ENCODE measurements around the gene HNRNPC. TPM values are rescaled to one million over a fixed set of nuclear protein-coding genes. Genes with fewer than 3 reads are reported as not detected.
"Not testable (repeated sequence)": the region's sequence is repeated elsewhere in the genome, so short reads cannot be mapped to it uniquely, and the experiment has no call there.

Gene HNRNPC
- polyA plus RNA-seq, 1 donor (not counting 4 experiments of a cell fraction or from before 2014, with no cell fraction given) = 871 TPM

- Histone ChIP-seq H3K4me1 (ENCODE audit: control insufficient read depth, extremely low read depth, insufficient read depth, low read length) (peaks cover 8% of the 10 kb centered on the region), H2AFZ (ENCODE audit: control insufficient read depth, low read length) (no peak overlapping the region), H3K36me3 (ENCODE audit: control insufficient read depth in 2 of 2, extremely low read depth in 1 of 2, insufficient read depth in 2 of 2, low read length in 2 of 2) (no peaks in the 10 kb centered on the region), H3K4me2 (ENCODE audit: control insufficient read depth, extremely low read depth, insufficient read depth, low read depth, low read length) (no peak overlapping the region), H3K9me3 (ENCODE audit: control insufficient read depth, low read depth, low read length) (no peaks in the 10 kb centered on the region), H3K27me3 (ENCODE audit: control insufficient read depth, extremely low read depth, insufficient read depth, low read length) (no peaks in the 10 kb centered on the region), H3K27ac (ENCODE audit: control insufficient read depth, insufficient read depth, low read length) (no peak overlapping the region), H3K4me3 (ENCODE audit: control insufficient read depth in 2 of 3, extremely low read depth in 1 of 3, insufficient read depth in 2 of 3, low read depth in 1 of 3, low read length in 3 of 3) (no peak overlapping the region), H3K9ac (ENCODE audit: control insufficient read depth, extremely low read depth, insufficient read depth, low read length) (no peak overlapping the region), H3K79me2 (ENCODE audit: control insufficient read depth, insufficient read depth, low read length) (no peaks in the 10 kb centered on the region), H3K9me1 (ENCODE audit: control insufficient read depth, extremely low read depth, insufficient read depth, low read length) (no peaks in the 10 kb centered on the region), H4K20me1 (ENCODE audit: control insufficient read depth, extremely low read depth, insufficient read depth, low read length) (no peaks in the 10 kb centered on the region)
- dilution Hi-C loops (cut with MboI; ENCODE audit: extremely low pct_ligation_motif_present, low sequenced_read_pairs) = no loop called here
- FAIRE-seq = no peak
- TF ChIP-seq, protein P1, sequence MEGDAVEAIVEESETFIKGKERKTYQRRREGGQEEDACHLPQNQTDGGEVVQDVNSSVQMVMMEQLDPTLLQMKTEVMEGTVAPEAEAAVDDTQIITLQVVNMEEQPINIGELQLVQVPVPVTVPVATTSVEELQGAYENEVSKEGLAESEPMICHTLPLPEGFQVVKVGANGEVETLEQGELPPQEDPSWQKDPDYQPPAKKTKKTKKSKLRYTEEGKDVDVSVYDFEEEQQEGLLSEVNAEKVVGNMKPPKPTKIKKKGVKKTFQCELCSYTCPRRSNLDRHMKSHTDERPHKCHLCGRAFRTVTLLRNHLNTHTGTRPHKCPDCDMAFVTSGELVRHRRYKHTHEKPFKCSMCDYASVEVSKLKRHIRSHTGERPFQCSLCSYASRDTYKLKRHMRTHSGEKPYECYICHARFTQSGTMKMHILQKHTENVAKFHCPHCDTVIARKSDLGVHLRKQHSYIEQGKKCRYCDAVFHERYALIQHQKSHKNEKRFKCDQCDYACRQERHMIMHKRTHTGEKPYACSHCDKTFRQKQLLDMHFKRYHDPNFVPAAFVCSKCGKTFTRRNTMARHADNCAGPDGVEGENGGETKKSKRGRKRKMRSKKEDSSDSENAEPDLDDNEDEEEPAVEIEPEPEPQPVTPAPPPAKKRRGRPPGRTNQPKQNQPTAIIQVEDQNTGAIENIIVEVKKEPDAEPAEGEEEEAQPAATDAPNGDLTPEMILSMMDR (optimal IDR thresholded peaks at IDR 0.05 in 1 of 3, IDR thresholded peaks at IDR 0.05 in 1 of 3, conservative IDR thresholded peaks at IDR 0.05 in 1 of 3; ENCODE audit: extremely low read depth in 1 of 3, insufficient read depth in 2 of 3, low read length in 3 of 3) = no peak
- no peak for TF ChIP-seq EZH2 (IDR thresholded peaks at IDR 0.05; ENCODE audit: low read length)
- DNase-seq (ENCODE audit: low read depth, low spot score) = no peak
Measured at GRCh38 chr14:21307637-21308036, 38.4 kb upstream of the HNRNPC start.

DNA sequence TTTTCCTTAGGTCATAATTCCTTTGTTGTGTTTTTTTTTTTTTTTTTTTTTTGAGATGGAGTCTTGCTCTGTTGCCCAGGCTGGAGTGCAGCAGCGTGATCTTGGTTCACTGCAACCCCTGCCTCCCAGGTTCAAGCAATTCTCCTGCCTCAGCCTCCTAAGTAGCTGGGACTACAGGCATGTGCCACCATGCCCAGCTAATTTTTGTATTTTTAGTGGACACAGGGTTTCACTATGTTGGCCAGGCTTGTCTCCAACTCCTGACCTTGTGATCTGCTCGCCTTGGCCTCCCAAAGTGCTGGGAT lies 33.5 kb upstream of the HNRNPC start:
- H3K27me3 ChIP-seq (ENCODE audit: control insufficient read depth, extremely low read depth, insufficient read depth, low read length); dilution Hi-C loops (cut with MboI; ENCODE audit: extremely low pct_ligation_motif_present, low sequenced_read_pairs); FAIRE-seq; H3K9ac ChIP-seq (ENCODE audit: control insufficient read depth, extremely low read depth, insufficient read depth, low read length); DNase-seq (ENCODE audit: low read depth, low spot score); H3K9me3 ChIP-seq (ENCODE audit: control insufficient read depth, low read depth, low read length); H3K4me1 ChIP-seq (ENCODE audit: control insufficient read depth, extremely low read depth, insufficient read depth, low read length); H4K20me1 ChIP-seq (ENCODE audit: control insufficient read depth, extremely low read depth, insufficient read depth, low read length); H2AFZ ChIP-seq (ENCODE audit: control insufficient read depth, low read length); H3K36me3 ChIP-seq (ENCODE audit: control insufficient read depth in 2 of 2, extremely low read depth in 1 of 2, insufficient read depth in 2 of 2, low read length in 2 of 2); H3K27ac ChIP-seq (ENCODE audit: control insufficient read depth, insufficient read depth, low read length); H3K4me3 ChIP-seq (ENCODE audit: control insufficient read depth in 2 of 3, extremely low read depth in 1 of 3, insufficient read depth in 2 of 3, low read depth in 1 of 3, low read length in 3 of 3); H3K79me2 ChIP-seq (ENCODE audit: control insufficient read depth, insufficient read depth, low read length); H3K4me2 ChIP-seq (ENCODE audit: control insufficient read depth, extremely low read depth, insufficient read depth, low read depth, low read length); H3K9me1 ChIP-seq (ENCODE audit: control insufficient read depth, extremely low read depth, insufficient read depth, low read length): not testable (repeated sequence)

GRCh38 chr14:21302013-21302835 lies 33.0 kb upstream of the HNRNPC start:
- no peak overlapping the region for H3K4me3 ChIP-seq (ENCODE audit: control insufficient read depth in 2 of 3, extremely low read depth in 1 of 3, insufficient read depth in 2 of 3, low read depth in 1 of 3, low read length in 3 of 3)
- no peaks in the 10 kb centered on the region for H3K9me3 ChIP-seq (ENCODE audit: control insufficient read depth, low read depth, low read length)
- no peaks in the 10 kb centered on the region for H3K4me1 ChIP-seq (ENCODE audit: control insufficient read depth, extremely low read depth, insufficient read depth, low read length)
- H3K27ac ChIP-seq (ENCODE audit: control insufficient read depth, insufficient read depth, low read length) = no peak overlapping the region
- peaks cover 8% of the 10 kb centered on the region for H3K27me3 ChIP-seq (ENCODE audit: control insufficient read depth, extremely low read depth, insufficient read depth, low read length)
- no peak overlapping the region for H3K9ac ChIP-seq (ENCODE audit: control insufficient read depth, extremely low read depth, insufficient read depth, low read length)
- H3K9me1 ChIP-seq (ENCODE audit: control insufficient read depth, extremely low read depth, insufficient read depth, low read length) = no peaks in the 10 kb centered on the region
- FAIRE-seq (no peak), DNase-seq (ENCODE audit: low read depth, low spot score) (no peak)
- no peak overlapping the region for H2AFZ ChIP-seq (ENCODE audit: control insufficient read depth, low read length)
- dilution Hi-C loops (cut with MboI; ENCODE audit: extremely low pct_ligation_motif_present, low sequenced_read_pairs) = no loop called here
- no peaks in the 10 kb centered on the region for H4K20me1 ChIP-seq (ENCODE audit: control insufficient read depth, extremely low read depth, insufficient read depth, low read length)
- no peaks in the 10 kb centered on the region for H3K36me3 ChIP-seq (ENCODE audit: control insufficient read depth in 2 of 2, extremely low read depth in 1 of 2, insufficient read depth in 2 of 2, low read length in 2 of 2)
- no peak overlapping the region for H3K4me2 ChIP-seq (ENCODE audit: control insufficient read depth, extremely low read depth, insufficient read depth, low read depth, low read length)
- no peaks in the 10 kb centered on the region for H3K79me2 ChIP-seq (ENCODE audit: control insufficient read depth, insufficient read depth, low read length)
- no peak for TF ChIP-seq EZH2 (IDR thresholded peaks at IDR 0.05; ENCODE audit: low read length)
- TF ChIP-seq, protein P1 (optimal IDR thresholded peaks at IDR 0.05 in 1 of 3, IDR thresholded peaks at IDR 0.05 in 1 of 3, conservative IDR thresholded peaks at IDR 0.05 in 1 of 3; ENCODE audit: extremely low read depth in 1 of 3, insufficient read depth in 2 of 3, low read length in 3 of 3) = no peak
